CD4-positive, alpha-beta T cell treated with Interleukin-6 at 100 ng/mL for 8 hours (primary cell): ENCODE measurements around the gene ADGRA1.
"Not testable (repeated sequence)": the region's sequence is repeated elsewhere in the genome, so short reads cannot be mapped to it uniquely, and the experiment has no call there.

Experiments
- DNase-seq: peaks from one replicate; pipeline ENCODE4 v3.0.0-alpha.2; 2020; ENCODE audit warnings: mixed read lengths, low spot score

The ADGRA1 gene

DNA sequence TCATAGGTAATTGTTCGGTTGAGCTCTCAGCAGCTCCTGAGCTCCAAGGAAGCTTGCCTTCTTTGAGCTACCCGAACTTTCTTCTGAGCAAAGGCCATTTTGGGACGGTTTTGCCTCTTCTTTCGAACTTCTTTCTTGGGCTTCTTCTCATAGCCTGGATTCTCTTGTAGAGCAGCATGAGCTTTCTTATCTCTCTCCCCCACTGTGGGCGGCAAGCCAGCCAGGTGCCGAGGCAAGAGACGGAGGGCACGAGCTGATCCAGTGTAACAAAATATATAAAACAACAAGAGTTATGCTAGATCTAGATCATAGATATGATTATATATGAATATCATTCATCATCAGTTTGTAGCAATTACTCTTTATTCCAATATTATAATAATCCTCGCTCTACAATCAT, 55.8 kb downstream of the ADGRA1 start:
- no peak for DNase-seq

DNA sequence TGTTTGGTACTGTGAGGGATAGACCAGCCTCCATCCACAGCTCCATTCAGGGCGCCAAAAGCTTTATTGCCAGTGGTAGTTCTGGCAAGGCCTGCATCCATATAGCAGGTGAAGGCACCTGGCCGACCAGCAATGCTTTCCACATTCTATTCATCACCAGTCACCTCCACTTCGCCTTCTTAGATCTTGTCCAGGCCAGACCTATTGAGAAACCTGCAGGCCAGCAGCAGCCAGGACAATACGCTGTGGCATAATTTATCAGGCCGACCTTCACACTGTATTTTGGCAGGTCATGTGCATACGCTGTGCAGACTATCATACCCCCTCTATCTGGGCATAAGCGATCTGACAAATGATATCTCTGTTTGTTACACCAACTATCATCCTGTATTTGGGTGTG, 57.0 kb downstream of the ADGRA1 start:
- DNase-seq, result no peak

DNA sequence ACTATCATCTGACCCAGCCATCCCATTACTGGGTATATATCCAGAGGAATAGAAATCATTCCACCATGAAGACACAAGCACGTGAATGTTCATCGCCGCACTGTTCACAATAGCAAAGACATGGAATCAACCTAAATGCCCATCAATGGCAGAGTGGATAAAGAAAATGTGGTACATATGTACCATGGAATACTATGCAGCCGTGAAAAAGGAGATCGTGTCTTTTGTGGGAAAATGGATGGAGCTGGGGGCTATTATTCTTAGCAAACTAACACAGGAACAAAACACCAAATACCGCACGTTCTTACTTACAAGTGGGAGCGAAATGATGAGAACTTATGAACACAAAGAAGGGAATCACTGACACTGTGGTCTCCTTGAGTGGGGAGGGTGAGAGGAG, 62.5 kb downstream of the ADGRA1 start:
- DNase-seq, result no peak

DNA sequence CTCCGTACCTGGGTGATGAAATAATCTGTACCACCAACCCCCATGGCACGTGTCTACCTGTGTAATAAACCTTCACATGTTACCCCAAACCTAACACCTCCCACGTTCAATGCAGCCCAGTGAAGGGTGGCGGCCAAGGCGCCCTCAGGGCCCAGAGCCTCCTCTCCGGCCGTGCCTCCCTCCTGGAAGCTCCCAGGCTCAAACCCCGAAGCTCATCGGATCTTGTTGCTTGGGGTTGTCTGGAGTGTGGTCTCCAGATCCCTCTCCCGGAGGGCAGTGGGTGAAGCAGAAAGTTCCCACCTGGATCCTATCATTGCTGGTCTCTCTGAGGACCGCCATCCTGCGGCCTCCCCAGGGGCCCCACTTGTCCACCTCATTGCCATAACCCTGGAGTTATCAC, 62.9 kb downstream of the ADGRA1 start:
- no peak for DNase-seq

DNA sequence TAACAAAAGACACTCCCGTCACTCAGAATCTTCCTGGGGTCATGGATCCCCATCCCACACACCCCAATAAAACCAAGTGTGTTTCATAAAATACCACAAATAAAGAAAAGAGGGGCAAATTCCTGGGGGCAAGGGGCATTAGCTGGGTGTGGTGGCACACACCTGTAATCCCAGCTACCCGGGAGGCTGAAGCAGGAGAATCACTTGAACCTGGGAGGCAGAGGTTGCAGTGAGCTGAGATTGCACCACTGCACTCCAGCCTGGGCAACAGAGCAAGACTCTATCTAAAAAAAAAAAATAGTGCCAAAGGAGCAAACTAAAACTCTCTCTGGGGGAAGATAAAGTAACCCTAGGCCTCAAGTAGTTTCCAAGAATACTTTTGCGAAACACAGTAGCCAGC, 63.3 kb downstream of the ADGRA1 start:
- not testable (repeated sequence) for DNase-seq

DNA sequence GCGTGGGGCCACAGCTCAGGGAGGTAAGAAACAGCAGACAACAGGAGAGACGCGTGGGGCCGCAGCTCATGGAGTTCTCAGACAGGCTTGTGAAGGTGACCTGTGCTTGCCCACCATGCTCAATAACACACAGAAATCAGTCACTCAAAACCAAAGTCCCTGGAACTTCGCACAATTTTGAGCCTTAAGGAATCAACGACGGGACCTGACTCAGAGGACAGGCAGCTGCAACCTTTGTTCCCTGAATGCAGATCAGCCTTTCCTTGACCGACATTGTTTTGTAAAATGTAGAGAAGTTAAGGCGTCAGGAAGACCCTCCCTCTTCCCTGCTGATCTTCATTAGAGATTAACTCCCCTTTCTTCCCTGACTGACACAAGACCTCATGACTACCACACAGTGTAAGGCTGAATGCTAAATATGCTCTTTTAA, 63.8 kb downstream of the ADGRA1 start:
- DNase-seq, result no peak

DNA sequence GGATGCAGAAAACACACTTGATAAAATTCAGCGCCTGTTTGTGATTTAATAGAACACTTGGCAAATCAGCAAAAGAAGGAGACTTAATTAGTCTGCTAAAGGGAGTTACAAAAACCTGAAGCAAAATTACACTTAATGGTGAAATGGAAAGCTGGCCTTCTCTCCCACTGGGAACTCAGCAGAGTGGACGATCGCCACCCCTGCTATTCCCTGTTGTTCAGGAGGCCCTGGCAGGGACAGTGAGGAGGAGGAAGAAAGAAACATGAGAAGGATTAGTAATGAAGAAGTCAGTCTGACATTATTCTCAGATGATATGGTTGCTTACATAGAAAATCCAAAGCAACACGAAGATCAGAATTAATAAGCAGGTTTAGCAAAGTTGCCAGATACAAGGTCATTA, 66.7 kb downstream of the ADGRA1 start:
- no peak for DNase-seq

DNA sequence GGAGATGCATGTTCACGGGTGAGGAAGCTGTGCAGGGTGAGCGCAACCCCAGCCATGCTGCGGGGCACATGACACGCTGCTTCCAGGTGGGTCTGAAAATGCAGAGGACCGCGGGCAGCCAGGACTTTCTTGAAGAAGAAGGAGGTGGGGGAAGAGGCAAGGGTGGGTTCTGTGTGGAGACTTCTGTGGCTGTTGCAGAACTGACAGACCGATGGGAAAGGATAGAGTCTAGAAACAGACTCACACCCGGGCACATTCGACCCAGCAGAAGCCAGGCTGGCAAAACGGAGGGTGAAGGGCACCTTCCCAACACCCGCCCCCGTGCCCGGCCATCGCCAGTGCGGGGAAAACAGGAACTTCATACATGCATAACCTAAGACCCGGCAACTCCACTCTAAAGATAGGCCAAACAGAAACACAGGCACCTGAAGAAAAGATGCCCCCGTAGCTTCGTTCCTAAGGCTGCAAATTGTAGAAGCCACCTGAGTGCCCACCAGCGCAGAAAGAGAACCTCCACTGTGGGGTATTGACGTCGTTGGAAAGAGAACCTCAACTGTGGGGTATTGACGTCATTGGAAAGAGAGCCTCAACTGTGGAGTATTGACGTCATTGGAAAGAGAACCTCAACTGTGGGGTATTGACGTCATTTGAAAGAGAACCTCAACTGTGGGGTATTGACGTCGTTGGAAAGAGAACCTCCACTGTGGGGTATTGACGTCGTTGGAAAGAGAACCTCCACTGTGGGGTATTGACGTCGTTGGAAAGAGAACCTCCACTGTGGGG, 67.5 kb downstream of the ADGRA1 start:
- DNase-seq, result no peak

DNA sequence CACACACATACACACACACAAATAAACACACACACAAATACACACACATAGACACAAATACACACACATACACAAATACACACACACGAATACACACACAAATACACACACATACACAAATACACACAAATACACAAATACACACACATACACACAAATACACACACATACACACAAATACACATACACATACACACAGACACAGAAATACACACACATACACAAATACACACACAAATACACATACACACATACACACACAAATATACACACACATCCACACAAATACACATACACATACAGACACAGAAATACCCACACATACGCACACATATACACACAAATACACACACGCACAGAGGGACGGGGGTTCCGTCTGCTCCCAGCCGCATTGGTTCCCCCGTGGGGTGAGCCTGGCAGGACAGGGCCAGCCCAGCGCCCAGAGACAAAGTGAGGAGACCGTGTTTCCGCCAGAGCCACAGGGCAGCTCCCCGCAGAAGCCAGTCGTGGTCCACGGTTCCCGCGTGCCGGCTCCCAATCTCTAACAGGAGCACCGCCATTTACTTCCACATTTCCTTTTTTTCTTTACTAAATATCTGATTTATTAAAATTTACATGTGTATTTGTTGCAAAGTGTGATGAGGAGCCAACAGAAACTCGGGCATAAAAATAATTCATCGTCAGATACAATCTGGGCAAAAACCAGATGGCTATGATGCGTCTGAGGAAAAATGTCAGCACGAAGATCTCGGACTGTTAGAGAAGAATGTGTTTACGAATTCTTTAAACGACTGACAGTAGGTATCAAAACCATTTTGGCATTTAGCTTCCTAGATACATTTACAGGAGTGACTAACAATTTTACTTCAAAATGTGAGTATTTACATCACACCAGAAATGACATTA, 69.2 kb downstream of the ADGRA1 start:
- no peak for DNase-seq

DNA sequence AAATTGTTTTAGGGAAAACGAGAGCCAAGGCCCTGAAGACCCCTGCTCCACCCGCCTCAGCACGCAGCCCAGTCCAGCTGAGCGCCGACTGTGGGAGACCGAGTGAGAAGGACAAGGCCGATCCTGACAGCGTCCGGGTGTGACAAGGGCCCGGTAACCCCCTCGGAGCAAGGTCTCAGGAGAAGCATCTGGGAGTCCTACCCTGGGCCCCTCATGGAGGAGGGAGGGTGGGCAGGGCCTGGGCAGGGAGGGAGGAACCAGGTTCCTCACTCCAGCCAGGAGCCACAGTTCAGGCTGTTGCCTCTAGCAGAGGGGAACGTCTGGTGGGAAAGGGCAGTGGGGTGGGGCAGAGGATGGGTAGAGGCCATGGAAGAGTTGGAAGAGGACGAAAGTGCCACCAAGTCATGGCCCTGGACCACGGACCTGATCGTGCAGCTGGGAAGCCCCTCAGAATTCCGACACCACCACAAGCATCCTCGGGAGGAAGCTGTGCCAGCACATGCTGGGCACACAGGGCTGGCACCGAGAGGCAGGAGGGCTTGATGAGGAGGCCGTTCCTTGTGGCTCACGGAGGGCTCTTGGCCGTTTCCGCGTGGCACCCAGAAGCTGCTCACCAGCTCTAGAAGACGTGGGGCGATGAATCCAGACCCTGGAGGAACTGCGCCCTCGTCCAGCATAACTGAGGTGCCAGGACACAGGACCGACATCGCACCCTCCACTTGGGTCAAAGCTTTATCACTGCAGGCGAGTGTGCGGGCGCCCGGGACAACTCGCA, 70.1 kb downstream of the ADGRA1 start:
- DNase-seq, result no peak

DNA sequence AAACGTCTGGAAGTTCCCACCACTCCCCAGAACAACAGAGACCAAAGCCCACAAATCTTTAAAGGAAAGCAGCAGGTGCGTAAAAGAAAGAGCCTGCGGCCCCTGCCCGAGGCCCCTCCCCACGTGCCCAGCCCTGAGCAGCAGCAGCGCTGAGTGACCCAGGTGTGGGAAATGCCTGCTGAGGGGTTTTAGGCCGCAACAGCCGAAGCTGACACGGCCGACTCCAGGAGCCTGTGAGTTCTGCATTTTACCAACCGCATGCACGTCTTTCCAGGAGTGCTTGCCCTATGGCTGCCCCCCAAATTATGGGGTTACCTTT, 70.7 kb downstream of the ADGRA1 start:
- no peak for DNase-seq

DNA sequence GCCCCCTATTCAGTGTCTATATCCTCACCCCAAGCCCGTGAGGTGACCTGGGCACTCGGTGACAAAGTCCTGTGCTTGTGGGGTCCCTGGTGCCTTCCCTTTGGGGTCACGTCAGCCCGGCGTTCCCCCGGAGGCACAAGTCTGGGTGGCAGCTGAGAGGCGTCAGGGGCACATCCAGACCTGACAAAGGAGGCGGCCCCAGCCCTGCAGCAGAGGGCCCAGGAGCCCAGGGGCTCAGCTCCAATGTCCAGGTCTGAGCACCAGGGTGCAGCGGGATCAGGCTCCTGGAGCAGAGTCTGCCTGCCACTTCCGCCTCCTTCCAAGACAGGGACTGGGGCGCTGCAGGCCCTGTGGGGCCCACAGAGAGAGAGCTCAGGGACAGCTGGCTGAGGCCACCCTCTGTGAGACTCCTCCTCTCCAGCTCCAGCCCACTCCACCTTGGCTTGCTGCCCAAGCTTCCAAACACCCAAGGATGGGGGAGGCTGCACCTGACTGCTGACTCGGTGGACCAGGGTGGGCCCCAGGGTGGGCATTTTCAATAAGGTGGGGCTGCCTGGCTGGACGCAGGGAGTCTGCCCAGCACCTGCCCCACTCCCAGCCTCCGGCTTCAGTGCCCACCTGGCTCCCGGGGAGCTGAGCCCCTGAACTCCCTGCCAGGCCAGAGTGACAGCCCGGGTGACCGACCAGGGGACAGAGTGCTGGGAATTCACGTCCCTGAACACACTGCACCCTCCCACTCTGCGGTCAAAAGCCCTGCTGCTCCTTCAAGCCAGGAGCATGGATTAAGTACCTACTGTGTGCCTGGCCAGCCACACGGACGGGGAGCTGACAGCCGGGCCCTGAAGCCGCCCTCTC, 71.3 kb downstream of the ADGRA1 start:
- DNase-seq, result no peak

DNA sequence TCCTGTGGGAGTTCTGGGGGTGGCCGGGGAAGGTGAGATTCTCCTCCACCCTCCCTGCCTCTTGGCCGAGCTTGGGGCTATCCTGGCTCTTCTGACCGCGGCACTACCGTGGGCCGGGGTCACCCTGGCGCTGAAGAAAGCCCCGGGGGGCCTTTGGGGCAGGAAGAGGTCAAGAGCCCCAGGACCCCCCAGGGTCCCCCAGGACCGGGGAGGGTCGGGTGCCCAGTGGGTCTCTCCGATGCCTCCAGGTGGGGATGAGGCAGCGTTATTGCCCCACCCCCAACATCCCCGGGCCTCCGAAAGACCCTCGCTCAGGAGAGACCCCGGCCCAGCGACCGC, 71.9 kb downstream of the ADGRA1 start:
- no peak for DNase-seq

DNA sequence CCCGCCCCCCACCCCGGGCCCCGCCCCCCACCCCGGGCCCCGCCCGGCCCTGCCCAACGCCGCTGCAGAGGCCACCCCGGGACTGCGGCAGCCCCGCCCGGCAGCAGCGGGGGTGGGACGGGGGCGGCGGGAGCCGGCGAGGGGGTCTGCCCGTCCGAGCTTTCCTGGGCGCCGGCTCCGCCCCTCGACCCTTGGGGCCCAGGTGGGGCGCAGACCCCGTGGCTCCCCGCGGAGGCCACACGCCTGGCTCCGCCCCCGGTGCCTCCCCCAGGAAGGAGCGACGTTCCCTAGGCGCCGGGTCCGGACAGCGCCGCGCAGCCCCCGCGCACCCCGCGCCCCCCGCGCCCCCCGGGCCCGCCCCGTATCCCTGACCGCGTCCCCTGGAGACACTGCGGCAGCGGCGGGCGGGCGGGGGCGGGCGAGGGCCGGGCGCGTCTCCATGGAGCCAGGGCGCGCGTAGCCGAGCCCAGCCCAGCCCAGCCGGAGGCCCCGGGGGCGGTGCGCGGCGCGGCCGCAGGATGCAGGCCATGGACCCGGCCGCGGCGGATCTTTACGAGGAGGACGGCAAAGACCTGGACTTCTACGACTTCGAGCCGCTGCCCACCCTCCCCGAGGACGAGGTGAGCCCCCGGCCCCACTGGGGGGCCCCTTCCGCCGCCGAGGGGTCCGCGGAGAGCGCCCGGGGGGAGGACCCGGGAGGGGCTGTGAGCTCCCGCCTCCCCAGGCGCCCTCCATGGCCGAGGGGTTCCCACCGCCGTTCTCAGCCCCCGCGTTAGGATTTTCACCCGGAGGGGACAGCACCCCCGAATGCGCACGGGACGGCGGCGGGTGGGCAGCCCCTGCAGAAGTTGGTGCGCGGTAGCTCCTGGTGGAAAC, 72.5 kb downstream of the ADGRA1 start, which contains the start of gene KNDC1:
Gene KNDC1, plus strand, starts transcription at position 270 of the 876 bp plus-strand sequence. Its CDS starts 249 bp downstream, at position 519.
- DNase-seq, result no peak

DNA sequence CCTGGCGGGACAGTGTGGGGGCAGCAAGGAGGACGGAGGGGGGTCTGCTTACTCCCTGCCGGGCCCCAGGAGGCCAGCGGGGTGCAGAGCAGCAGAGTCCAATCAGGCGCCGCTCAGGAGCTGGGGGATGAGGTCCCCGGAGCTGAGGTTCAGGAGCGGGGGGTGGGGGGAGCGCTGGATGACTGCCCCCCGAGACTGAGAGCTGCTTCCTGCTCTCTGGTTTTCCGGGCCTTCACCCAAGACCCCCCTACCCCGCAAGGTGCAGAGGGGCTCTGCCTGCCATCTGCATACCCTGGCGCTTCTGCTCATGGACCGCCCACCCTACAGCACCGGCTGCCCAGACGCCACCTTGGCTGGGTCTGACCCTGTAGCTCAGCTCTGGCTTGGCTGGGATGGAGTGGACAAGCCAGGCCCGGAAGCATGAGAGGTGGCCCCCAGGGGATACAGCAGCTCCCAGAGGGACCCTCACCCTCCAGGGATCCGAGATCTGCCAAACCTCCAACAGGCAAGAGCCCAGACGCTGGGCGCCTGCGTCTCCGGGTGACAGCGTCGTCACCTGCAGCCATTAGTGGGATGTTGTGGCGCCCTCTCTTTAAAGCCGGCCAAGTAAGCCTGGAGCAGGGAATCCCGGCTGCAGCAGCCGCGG, 73.2 kb downstream of the ADGRA1 start:
- no peak for DNase-seq

DNA sequence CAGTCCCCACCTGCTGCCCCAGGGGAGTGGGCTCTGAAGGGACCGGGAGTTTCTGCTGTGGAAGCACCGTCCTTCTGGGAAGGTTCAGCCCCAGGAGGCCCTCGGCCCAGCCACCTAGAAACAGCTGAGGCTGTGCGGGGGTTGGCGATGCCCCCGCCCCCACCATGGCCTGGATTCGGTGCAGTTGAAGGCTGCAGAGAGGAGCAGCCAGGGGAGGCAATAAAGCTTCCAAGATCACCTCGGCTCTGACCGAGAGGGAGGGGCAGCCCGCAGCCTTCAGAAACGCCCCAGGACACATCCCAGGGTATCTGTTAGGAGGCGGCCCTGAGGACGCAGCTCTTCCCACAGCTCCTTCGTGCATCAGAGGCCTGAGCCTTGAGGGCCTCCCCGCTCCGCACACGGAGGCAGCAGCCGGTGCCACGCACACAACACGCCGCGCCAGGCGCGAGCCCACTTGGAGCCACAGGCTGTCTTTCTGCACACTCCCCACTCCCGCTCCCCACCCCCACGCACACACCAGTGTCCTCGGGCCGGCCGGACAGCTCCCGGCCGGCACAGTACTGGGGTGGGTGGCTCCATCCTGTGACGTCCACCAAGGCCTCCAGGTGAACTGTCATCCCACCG, 73.9 kb downstream of the ADGRA1 start:
- no peak for DNase-seq

DNA sequence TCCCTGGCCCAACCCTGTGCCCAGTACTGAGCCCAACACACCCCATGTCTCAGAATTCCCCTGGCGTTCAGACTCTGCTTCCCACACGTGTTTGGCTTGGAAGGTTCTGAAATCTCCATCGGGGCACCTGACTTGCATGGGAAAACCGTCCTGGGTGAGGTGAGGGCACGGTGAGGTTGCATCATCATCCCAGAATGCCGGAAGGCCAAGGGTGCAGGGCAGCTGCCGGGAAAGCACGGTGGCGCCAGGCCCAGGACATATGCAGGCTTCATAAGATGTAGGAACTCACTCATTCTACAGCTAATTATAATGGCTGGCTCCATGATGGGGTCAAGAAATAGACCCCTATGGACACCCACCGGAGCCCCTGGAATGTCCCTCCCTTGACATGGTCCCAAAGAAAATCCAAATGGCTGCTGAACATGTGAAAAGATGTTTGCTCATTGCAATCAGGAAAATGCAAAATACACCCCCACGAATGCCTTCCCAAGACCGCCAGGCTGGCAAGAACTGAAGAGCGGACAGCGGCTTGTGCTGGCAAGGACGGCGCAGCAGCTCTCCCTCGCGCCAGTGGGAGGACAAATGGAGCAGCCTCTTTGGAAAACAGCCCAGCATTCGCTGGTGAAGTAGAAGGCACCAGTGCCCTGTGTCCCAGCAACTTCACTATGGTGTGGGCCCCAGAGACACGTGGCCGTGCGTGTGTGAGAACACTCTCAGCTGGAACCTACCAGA, 74.6 kb downstream of the ADGRA1 start:
- DNase-seq, result no peak

DNA sequence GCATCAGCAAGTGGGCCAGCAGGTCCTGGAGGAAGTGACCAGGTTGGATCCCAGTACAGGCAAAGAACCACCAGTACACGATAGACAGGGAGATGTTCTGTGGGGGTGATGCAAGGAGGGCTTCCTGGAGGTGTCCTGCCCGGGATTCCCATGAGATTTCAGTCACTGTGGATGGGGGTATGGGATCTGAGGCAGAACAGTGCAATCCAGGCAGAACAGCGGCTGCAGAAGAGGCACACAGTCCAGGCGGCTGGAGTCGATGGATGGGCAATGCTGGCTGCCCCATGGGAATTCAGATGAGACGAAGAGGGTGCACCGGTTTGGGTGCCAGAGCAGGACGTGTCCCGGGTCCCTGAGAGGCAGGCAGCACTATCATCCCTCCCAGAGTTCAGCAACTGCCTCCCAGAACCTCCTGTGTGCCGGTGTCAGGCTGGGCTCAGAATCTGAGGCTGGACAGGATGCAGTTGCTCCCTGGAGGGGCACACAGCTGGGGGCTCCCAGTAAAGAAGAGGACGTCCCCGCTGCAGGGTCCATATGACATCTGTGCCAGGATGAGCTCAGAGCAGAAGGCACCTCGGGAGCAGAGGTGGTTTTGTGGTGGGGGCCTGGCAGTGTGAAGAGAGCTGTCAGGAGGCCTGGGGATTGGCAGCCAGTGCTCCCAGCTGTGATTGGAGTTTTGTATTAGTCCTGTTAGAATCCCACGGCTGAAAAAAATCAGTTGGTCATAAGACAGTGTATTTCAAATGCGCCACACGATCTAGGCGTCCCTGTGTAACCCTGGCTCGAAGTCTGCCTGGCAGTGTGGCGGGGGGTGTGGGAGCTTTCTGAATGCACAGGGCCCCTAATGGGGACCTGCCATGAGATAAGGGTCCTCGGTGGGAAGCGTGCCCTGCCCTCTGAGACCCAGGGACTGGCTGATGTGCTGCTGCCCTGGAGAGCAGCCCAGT, 75.5 kb downstream of the ADGRA1 start:
- DNase-seq, result no peak
